Loucy (cell line): ENCODE data around the gene FAR1.

ENCODE experiments used
- H2AFZ ChIP-seq: fragments of 200-600 bp; sonication (generic); 2 replicates; pipeline ENCODE4 v1.6.0; 2016; ENCODE audit warnings: antibody characterized with exemption, mild to moderate bottlenecking, low read length, moderate library complexity
- H3F3A ChIP-seq: fragments of 200-600 bp; 2 replicates; pipeline ENCODE4 v1.6.0; 2016; ENCODE audit warnings: antibody characterized with exemption, low read depth, mild to moderate bottlenecking
- H3K27me3 ChIP-seq: fragments of 200-600 bp; sonication (generic); 2 replicates; pipeline ENCODE4 v1.6.1; 2014; ENCODE audit warnings: low read length, mild to moderate bottlenecking; ENCODE audit not compliant: insufficient read depth, poor library complexity, severe bottlenecking
- H3K36me3 ChIP-seq: fragments of 200-600 bp; sonication (generic); 2 replicates; pipeline ENCODE4 v1.6.1; 2016; ENCODE audit warnings: low read length; ENCODE audit not compliant: insufficient read depth
- H3K4me1 ChIP-seq: fragments of 200-600 bp; sonication (generic); 2 replicates; pipeline ENCODE4 v1.5.1; 2014; ENCODE audit warnings: low read length, mild to moderate bottlenecking; ENCODE audit not compliant: insufficient read depth, poor library complexity, severe bottlenecking
- H3K4me2 ChIP-seq: fragments of 200-600 bp; sonication (generic); 2 replicates; pipeline ENCODE4 v1.6.0; 2014; ENCODE audit warnings: antibody characterized with exemption, low read length, low read depth, mild to moderate bottlenecking; ENCODE audit not compliant: poor library complexity, severe bottlenecking
- H3K4me3 ChIP-seq: fragments of 200-600 bp; sonication (generic); 2 replicates; pipeline ENCODE4 v1.5.1; 2014; ENCODE audit warnings: low read length, mild to moderate bottlenecking, mixed read lengths; ENCODE audit not compliant: poor library complexity, severe bottlenecking
- H3K79me2 ChIP-seq: fragments of 200-600 bp; sonication (generic); 2 replicates; pipeline ENCODE4 v1.6.1; 2014; ENCODE audit warnings: low read length; ENCODE audit not compliant: insufficient read depth
- H3K9ac ChIP-seq: fragments of 200-600 bp; sonication (generic); 2 replicates; pipeline ENCODE4 v1.6.0; 2014; ENCODE audit warnings: mild to moderate bottlenecking, low read depth, low read length, moderate library complexity; ENCODE audit not compliant: poor library complexity, severe bottlenecking
- H3K9me2 ChIP-seq: fragments of 200-600 bp; sonication (generic); replicated peaks from 2 replicates; pipeline ENCODE4 v1.6.1; 2016; ENCODE audit warnings: low read depth, low read length, mixed read lengths
- H3K9me3 ChIP-seq: fragments of 200-600 bp; sonication (generic); 2 replicates; pipeline ENCODE4 v1.6.1; 2014; ENCODE audit warnings: mild to moderate bottlenecking, antibody characterized with exemption, low read length, low read depth; ENCODE audit not compliant: insufficient read depth
- H4K20me1 ChIP-seq: fragments of 200-600 bp; sonication (generic); 2 replicates; pipeline ENCODE4 v1.6.0; 2014; ENCODE audit warnings: antibody characterized with exemption, low read length, mild to moderate bottlenecking; ENCODE audit not compliant: insufficient read depth, poor library complexity, severe bottlenecking
- EZH2phosphoT487 ChIP-seq: fragments of 200-600 bp; IDR thresholded peaks from 2 replicates; pipeline ENCODE4 v1.6.1; 2018; ENCODE audit warnings: antibody characterized with exemption, mild to moderate bottlenecking, moderate library complexity, borderline replicate concordance
- TF ChIP-seq, protein P1 (sequence below): fragments of 200-600 bp; sonication (generic); conservative IDR thresholded peaks from 2 replicates; pipeline ENCODE4 v1.5.1; 2014; ENCODE audit warnings: mild to moderate bottlenecking, antibody characterized with exemption, low read length

FAR1 gene

DNA sequence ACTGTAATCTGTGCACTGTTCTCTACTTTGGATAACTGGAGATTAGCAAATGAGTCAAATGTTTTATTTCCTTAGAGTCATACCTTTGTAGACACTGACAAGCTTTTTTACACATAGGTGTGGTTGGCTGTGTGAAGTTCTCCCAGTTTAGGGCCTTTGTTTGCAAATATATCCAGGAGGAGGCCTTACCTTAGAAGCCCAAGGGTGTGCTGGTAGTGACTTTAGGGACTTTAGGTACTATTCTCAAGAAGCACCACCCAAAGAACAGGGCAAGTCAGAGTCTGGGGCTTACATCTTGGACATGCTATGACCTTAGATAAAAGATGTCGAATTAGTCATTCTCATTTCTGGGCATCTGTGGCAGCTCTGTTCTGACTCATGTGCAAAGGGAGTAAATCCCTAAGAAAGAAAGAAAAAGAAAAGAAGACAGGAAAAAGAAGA, 4.8 kb upstream of the FAR1 start:
- no peak overlapping the region for H3K4me3 ChIP-seq

DNA sequence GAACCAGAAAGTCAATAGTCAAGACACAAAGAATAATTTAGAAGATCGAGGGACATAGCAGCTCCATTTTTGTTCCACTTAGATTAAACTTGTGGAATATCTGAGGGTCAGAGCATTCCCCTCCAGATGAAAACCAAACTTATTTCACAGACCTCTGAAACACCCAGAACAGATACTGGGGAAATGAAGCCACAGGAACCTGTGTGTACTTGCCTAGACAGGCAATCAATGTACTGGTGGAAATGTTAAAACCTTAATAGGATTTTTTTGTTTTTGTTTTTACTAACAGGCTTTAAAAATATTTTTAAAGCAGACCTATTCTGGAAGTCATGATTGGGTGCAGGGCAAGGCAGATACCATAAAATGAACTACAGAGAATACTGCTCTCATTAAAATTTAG, 4.1 kb upstream of the FAR1 start:
- Histone ChIP-seq H3K4me3 (no peak overlapping the region), H3K4me2 (no peak overlapping the region), H3K27me3 (peaks cover 9% of the 10 kb centered on the region), H2AFZ (no peak overlapping the region), H3F3A (no peaks in the 10 kb centered on the region), H3K9me2 (no peaks in the 10 kb centered on the region), H3K36me3 (no peaks in the 10 kb centered on the region), H3K9ac (no peak overlapping the region), H3K9me3 (no peaks in the 10 kb centered on the region; the same call in 1 of the 2 replicates), H4K20me1 (peaks cover 6% of the 10 kb centered on the region), H3K4me1 (peaks cover 4% of the 10 kb centered on the region), H3K79me2 (peaks cover 6% of the 10 kb centered on the region)
- TF ChIP-seq, protein P1, sequence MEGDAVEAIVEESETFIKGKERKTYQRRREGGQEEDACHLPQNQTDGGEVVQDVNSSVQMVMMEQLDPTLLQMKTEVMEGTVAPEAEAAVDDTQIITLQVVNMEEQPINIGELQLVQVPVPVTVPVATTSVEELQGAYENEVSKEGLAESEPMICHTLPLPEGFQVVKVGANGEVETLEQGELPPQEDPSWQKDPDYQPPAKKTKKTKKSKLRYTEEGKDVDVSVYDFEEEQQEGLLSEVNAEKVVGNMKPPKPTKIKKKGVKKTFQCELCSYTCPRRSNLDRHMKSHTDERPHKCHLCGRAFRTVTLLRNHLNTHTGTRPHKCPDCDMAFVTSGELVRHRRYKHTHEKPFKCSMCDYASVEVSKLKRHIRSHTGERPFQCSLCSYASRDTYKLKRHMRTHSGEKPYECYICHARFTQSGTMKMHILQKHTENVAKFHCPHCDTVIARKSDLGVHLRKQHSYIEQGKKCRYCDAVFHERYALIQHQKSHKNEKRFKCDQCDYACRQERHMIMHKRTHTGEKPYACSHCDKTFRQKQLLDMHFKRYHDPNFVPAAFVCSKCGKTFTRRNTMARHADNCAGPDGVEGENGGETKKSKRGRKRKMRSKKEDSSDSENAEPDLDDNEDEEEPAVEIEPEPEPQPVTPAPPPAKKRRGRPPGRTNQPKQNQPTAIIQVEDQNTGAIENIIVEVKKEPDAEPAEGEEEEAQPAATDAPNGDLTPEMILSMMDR = no peak
- TF ChIP-seq EZH2phosphoT487 = no peak

More for the DNA sequence above, 4.8 kb upstream of the FAR1 start:
- H3K4me2 ChIP-seq = no peak overlapping the region
- H3K9me2 ChIP-seq = no peaks in the 10 kb centered on the region
- no peaks in the 10 kb centered on the region for H3F3A ChIP-seq
- H3K79me2 ChIP-seq = no peaks in the 10 kb centered on the region
- H3K9me3 ChIP-seq = no peaks in the 10 kb centered on the region; the same call in 1 of the 2 replicates
- TF ChIP-seq, protein P1 = no peak
- TF ChIP-seq EZH2phosphoT487 = no peak
- peaks cover 4% of the 10 kb centered on the region for H3K4me1 ChIP-seq
- peaks cover 9% of the 10 kb centered on the region for H3K27me3 ChIP-seq
- H2AFZ ChIP-seq = no peak overlapping the region
- no peak overlapping the region for H3K9ac ChIP-seq
- H4K20me1 ChIP-seq = no peaks in the 10 kb centered on the region
- no peaks in the 10 kb centered on the region for H3K36me3 ChIP-seq

DNA sequence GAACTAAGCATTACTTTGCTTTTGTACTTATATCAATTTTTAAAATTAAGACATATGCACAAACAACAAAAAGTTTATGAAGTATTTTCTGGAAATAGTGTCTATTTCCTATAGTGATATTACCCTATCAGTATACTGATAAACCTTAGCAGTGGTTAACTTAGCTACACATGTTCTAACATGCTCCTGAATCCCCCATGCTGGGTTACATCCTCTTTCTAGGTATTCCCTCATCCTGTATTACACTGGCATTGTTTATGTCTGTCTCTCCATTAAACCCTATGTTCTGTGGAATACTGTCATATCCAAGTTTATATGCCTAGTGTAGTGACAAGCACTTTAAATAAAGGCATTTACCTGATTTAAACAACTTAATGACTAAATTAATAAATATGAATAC, 1.8 kb upstream of the FAR1 start:
- H3K79me2 ChIP-seq = peaks cover 29% of the 10 kb centered on the region
- no peaks in the 10 kb centered on the region for H3F3A ChIP-seq
- H3K9ac ChIP-seq = no peak overlapping the region
- H3K27me3 ChIP-seq = peaks cover 9% of the 10 kb centered on the region
- H3K36me3 ChIP-seq = no peaks in the 10 kb centered on the region
- H3K9me3 ChIP-seq = no peaks in the 10 kb centered on the region
- H3K4me2 ChIP-seq = no peak overlapping the region
- H3K4me1 ChIP-seq = peaks cover 24% of the 10 kb centered on the region
- no peak overlapping the region for H2AFZ ChIP-seq
- no peaks in the 10 kb centered on the region for H3K9me2 ChIP-seq
- no peak overlapping the region for H3K4me3 ChIP-seq
- TF ChIP-seq, protein P1 = no peak
- TF ChIP-seq EZH2phosphoT487 = no peak
- peaks cover 29% of the 10 kb centered on the region for H4K20me1 ChIP-seq
